ENCODE measurements around the gene CCNI2.

Gene CCNI2

GRCh38 chr5:132750471-132751230, 3.4 kb downstream of the CCNI2 start:
- no peak for DNase-seq (ENCODE audit: low spot score)

- no peak for DNase-seq (ENCODE audit: low spot score)
Observed at GRCh38 chr5:132751444-132751843, 4.2 kb downstream of the CCNI2 start.

GRCh38 chr5:132751971-132752580, 4.8 kb downstream of the CCNI2 start:
- no peak for DNase-seq (ENCODE audit: low spot score)

GRCh38 chr5:132752581-132753125, 5.4 kb downstream of the CCNI2 start:
- DNase-seq (ENCODE audit: low spot score), result no peak

- no peak for DNase-seq (ENCODE audit: low spot score)
Observed at GRCh38 chr5:132753135-132753987, 6.1 kb downstream of the CCNI2 start.

GRCh38 chr5:132754111-132754510, 6.9 kb downstream of the CCNI2 start:
- DNase-seq (ENCODE audit: low spot score), result no peak

GRCh38 chr5:132754947-132755346, 7.7 kb downstream of the CCNI2 start:
- no peak for DNase-seq (ENCODE audit: low spot score)

GRCh38 chr5:132756542-132756941, 9.3 kb downstream of the CCNI2 start:
- no peak for DNase-seq (ENCODE audit: low spot score)

GRCh38 chr5:132758451-132758850, 11.2 kb downstream of the CCNI2 start:
- no peak for DNase-seq (ENCODE audit: low spot score)

- no peak for DNase-seq (ENCODE audit: low spot score)
Observed at GRCh38 chr5:132759114-132760048, 12.2 kb downstream of the CCNI2 start.

- no peak for DNase-seq (ENCODE audit: low spot score)
Observed at GRCh38 chr5:132760049-132760420, 12.8 kb downstream of the CCNI2 start.

GRCh38 chr5:132760601-132761317, 13.5 kb downstream of the CCNI2 start:
- no peak for DNase-seq (ENCODE audit: low spot score)

- DNase-seq (ENCODE audit: low spot score), result no peak
Observed at GRCh38 chr5:132761321-132762240, 14.4 kb downstream of the CCNI2 start.

- DNase-seq (ENCODE audit: low spot score), result no peak
Observed at GRCh38 chr5:132762246-132763000, 15.2 kb downstream of the CCNI2 start.

- DNase-seq (ENCODE audit: low spot score), result no peak
Observed at GRCh38 chr5:132763181-132764036, 16.2 kb downstream of the CCNI2 start.

- no peak for DNase-seq (ENCODE audit: low spot score)
Observed at GRCh38 chr5:132764051-132764450, 16.8 kb downstream of the CCNI2 start.

GRCh38 chr5:132764671-132765238, 17.5 kb downstream of the CCNI2 start:
- no peak for DNase-seq (ENCODE audit: low spot score)

All from NAMALWA (cell line).